GM21390 (cell line): ENCODE data around the gene STRN4.

Experiments used
- ATAC-seq: cut with Tn5 transposase; IDR thresholded peaks from one replicate; pipeline ENCODE4 v1.9.1; 2021; ENCODE audit not compliant: unreplicated experiment

The STRN4 gene

DNA sequence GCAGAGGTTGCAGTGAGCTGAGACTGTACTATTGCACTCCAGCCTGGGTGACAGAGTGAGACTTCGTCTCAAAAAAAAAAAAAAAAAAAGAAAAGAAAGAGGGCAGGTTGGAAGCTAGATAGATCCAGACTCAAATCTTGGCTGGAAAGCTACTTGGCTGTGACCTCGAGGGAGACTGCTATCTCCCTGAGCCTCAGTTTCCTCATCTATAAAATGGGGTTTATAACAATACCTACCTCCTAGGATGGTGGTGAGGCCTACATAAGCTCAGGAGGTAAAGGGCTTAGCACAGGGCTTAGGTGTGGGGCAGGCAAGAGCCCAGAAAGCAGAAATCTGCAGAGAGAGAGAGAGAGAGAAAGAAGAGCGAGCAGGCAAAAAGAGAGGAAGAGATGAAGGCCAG is 61.1 kb downstream of the STRN4 start:
- no peak for ATAC-seq

DNA sequence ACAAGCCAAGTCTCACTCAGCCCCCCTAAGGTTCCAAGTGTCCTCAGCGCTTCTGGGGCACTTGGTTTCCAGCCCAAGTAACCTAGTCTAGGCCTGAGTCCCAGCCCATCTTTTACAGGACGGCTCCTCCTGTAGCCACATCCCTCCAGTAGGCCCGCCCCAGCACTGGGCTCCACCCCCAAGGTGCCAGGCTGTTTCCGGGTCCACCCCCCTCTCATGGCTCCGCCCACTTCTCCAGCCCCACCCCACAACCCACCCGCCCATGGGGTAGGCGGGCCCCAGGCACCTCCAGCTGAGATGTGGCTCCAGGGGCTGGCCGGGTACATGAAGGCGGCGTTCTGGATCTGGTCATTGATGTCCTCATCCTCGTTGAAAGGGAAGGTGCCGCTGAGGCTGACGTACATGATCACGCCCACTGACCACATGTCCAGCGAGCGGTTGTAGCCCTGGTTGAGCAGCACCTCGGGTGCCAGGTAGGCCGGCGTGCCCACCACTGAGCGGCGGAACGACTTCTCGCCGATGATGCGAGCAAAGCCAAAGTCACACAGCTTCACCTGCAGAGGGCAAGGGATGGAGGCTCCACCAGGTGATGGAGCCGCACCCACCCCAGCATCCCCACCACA is 68.0 kb downstream of the STRN4 start:
- no peak for ATAC-seq

DNA sequence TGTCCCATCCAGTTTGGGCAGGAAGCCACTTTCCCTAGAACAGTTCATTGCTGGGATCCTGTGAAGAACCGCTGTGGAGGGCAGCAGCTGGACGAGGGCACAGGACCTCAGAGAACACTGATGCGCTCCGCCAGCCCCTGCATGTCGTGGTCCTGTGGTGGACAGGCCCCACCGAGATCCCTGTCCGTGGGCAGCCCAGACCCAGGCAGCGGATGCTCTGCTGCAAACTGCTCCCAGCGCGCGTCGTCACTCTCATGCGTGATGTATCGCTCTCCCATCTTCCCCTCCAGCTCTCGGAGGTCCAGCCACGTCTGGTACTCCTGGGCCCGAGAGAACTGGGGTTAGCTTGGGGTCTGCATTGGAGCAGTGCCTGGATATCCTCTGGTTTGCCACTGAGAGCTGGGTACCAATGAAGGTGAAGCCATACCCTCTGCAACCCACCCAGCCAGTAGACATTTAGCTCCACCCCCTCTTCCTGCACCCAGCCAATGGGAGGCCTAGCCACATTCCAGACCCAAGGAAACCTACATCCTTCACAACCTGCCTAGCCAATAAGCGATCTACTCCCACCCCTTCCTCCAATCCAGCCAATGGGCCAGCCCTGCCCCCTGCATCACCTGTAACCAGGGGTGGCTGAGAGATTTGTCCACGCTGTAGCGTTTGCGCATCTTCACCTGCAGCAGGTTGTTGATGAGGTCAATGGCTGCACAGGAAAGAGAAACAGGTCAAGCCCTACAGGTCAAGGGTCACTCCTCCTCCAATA is 71.7 kb downstream of the STRN4 start:
- ATAC-seq: no peak

DNA sequence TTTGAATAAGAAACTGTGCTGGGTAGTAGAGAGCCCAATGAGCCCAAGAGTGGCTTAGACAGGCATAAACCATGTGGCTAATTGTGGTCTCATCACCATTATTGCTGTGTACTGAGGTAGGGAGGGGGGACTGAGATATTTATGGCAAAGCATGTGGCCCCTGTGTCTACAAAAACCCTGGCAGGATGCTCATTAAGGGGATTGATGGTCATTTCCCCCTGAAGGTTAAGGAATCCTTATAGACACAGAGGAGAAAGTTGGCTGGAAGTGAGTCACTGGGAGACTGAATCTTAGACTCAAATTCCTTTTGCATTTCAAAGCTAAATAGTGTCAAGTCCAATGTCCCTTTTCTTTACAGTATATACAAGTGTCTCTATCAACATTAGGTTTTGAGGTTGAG is 75.4 kb downstream of the STRN4 start:
- ATAC-seq: no peak
